RKO (cell line): ENCODE results near the gene COPS9.

Experiments used
- DNase-seq: peaks from one replicate; pipeline ENCODE4 v3.0.0-alpha.2; 2016; ENCODE audit warnings: low spot score

The COPS9 gene

GRCh38 chr2:240134956-240135520 is 1.1 kb downstream of the COPS9 start:
- DNase-seq: no peak

DNA sequence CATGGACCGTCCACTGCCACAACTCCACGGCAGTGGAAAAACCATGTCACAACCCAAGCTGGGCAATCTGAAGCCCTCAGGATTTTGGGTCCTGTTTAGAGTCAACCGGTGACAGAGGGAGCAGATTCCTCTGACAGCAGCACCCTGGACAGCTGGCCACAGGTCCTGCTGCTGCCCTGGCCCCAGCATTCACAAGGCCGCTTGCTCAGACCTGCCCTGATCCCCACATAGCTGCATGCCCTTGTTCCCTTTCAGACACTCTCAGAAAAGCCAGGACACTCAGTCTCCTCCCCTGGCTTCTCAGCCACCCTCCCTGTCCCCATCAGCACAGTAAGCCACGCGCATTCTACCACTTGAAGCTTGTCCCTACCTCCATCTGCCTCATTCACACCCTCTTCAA is 1.6 kb downstream of the COPS9 start:
- no peak for DNase-seq

DNA sequence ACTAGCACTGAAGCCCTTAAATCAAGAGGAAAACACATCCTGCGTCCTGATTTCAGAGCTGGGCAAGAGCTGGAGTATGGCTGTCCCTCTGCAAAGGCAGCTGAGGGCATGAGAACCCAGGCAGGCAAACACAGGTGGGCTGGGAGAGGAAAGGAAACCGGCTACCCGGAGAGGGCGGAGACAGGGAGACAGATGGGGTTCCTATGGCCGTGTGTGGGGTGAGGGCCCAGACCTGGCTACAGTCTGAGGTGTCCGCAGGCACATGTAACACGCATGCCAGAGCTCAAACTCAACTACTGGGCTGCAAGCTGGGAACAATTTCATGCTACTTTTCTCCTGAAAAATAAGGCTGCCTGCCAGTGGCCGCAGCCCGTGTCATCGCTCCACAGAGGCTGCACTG is 2.7 kb downstream of the COPS9 start:
- DNase-seq: no peak

- DNase-seq: no peak
Measured at GRCh38 chr2:240132651-240132980, 3.5 kb downstream of the COPS9 start.

- no peak for DNase-seq
Measured at GRCh38 chr2:240131941-240132650, 4.0 kb downstream of the COPS9 start.

DNA sequence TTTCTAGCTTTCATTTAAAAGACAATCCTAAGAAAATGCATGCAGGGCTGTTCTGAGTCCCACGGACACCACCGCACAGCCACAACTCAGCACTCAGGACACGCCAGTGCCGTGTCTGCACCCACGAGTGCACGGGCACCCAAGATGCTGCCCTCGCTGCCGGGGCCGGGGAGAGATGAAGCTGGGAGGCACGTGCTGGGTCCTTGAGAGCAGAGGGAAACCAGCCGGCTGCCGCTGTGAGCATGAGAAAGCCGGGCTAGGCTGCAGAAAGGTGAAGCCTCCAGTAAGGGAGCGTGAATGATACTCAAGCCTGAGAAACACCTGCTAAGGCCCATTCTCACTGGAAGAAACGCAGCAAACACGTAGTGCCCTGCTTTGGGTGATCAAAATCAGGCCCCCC is 4.8 kb downstream of the COPS9 start:
- DNase-seq: no peak

GRCh38 chr2:240130393-240131195 is 5.5 kb downstream of the COPS9 start:
- no peak for DNase-seq

- DNase-seq: no peak
Measured at GRCh38 chr2:240129731-240130392, 6.2 kb downstream of the COPS9 start.

GRCh38 chr2:240129311-240129710 is 6.8 kb downstream of the COPS9 start:
- no peak for DNase-seq

- no peak for DNase-seq
Measured at GRCh38 chr2:240128608-240129145, 7.4 kb downstream of the COPS9 start.

DNA sequence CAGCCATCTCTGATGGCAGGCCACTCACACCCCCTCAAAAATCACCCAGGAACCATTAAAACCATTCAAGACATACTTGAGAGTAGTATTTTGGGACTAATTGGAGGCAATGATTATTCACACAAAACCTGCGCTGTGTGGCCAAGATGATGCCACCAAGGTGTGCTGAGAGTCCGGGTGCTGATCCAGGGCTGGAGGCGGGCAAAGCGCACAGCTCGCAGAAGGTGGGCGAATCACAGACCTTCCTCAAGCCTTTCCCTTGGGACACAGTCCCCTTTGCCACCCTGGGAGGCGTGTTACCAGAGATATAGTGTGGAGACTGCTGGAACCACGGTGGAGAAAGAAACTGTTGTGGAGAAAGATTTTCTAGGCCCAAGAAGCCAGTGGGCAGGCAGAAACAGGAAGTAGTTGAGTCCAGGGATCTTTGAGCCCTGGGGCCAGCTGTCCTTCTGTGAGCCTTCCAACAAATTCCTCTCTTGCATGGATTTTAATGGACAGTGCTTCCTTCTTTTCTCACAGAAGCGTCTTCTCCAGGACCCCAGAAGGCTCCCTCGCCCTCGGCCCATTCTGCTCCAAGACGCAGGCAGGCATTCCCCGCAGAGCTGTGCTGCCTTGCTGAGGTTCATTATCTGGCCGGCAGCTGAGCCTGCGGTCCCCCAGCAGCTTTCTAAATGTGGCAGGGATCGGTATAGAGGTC is 8.0 kb downstream of the COPS9 start:
- DNase-seq: no peak

- DNase-seq: no peak
Measured at GRCh38 chr2:240127191-240127750, 8.8 kb downstream of the COPS9 start.

- no peak for DNase-seq
Measured at GRCh38 chr2:240126731-240127130, 9.4 kb downstream of the COPS9 start.

- DNase-seq: no peak
Measured at GRCh38 chr2:240125742-240126141, 10.4 kb downstream of the COPS9 start.

- DNase-seq: no peak
Measured at GRCh38 chr2:240124651-240125030, 11.5 kb downstream of the COPS9 start.

- DNase-seq: no peak
Measured at GRCh38 chr2:240123821-240124650, 12.1 kb downstream of the COPS9 start.

DNA sequence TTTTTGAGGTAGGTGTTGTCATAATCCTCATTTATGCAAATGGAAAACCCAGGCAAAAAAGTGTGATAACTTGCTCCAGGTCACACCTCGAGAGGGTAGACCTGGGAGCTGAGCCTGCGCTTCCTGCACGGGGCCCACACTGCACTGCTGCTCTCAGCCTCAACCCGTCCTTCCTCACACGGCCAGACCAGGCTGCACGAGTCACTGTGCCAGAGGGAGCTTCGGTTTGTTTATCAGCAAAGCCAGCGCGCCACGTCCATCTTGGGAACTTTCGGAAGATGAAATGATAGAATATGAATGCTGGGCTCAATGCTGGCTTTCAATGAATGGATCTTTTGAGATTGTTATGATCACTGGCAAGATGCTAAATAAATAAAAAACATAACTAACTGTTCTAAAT is 14.4 kb downstream of the COPS9 start:
- no peak for DNase-seq

DNA sequence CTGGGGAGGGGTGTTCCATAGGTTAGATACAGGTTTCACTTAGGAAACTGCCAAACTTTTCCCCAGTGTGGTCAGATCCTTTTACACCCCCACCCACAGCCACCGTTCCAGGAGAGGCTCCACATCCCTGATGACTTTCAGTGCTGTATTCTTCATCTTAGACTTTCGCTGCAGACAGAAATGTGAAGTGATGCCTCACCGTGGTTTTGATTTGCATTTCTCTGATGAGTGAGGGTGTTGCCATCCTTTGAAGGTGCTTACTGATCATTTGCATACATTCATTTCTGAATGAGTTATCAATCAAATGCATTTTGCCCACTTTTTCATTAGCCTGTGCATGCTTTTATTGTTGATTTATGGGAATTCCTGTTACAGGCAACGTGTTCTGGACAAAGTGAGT is 14.9 kb downstream of the COPS9 start:
- DNase-seq: no peak

- no peak for DNase-seq
Measured at GRCh38 chr2:240114233-240114632, 21.9 kb downstream of the COPS9 start.

DNA sequence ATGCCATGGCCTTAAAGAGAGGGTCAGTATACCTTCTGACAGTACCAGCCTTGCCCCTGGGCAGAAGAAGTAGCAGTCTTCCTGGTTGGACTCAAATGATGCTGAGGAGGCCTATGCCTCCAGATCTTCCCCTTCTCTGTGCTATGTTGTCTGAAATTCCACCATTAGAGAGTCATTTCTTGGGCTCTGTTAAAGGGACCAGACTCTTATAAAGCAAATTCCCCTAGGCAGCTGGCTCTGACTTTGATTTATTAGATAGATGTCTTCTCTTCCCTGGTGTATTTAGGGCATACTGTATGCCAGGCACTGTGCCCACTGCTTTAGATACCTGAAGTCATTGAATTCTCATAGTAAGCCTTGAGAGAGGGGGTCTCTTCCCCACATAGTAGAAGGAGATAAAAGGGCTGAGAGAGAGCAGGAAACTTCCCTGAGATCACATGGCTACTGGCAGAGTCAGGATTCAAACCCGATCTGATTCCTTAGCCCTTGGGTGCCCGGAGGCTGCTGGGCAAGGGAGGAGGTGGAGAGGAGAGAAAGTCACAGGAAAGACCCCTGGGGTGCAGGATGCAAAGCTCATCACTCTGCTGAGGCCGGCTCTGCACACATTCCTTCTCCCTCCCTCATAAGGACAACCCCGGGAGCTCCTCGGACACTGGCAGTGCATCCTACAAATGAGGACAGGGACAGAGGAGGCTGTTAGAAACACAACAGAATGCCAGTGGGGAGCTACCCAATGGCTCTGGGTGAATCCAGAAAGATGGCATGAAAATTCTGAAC is 23.0 kb downstream of the COPS9 start:
- DNase-seq: no peak
